Epithelial cell of alveolus of lung (primary cell): ENCODE data around the gene COX15. TPM values are rescaled to one million over a fixed set of nuclear protein-coding genes. Genes with fewer than 3 reads are reported as not detected.

ENCODE experiments used
- total RNA-seq: library from RNA; depleted of rRNA; stranded (reverse); fragments of >200 nt; gene quantifications from 2 replicates; pipeline ENCODE4 v1.2.1, GENCODE V29; 2015

COX15 gene
- total RNA-seq, result 25.1 and 38.6 TPM in 2 replicates

GRCh38 chr10:99732033-99732842 lies at the start of gene COX15, which contains the start of gene CUTC:
COX15 (minus strand) TSS chr10:99732127; CDS start chr10:99732049, 78 bp downstream.
CUTC (plus strand) TSS chr10:99732234; CDS start chr10:99732349, 115 bp downstream.

Other genes with a start within 250 kb of the COX15 start
- not detected in 2 replicates for gene NKX2-3, start 199.2 kb downstream of the COX15 start, total RNA-seq
- 7.6 and 19.2 TPM in 2 replicates for gene SLC25A28, start 111.7 kb downstream of the COX15 start, total RNA-seq
- gene ENTPD7, start 72.6 kb downstream of the COX15 start, total RNA-seq, result 7.3 and 12.5 TPM in 2 replicates
- gene CUTC, start 107 bp upstream of the COX15 start, total RNA-seq, result 14.2 and 21.4 TPM in 2 replicates
- 1.0 and 3.4 TPM in 2 replicates for gene ABCC2, start 50.5 kb upstream of the COX15 start, total RNA-seq